ENCODE results near the gene RHOH. TPM values are rescaled to one million over a fixed set of nuclear protein-coding genes. Genes with fewer than 3 reads are reported as not detected.

RHOH gene
- total and polyA plus RNA-seq, 10 of the 15 experiments (the other 5 are each of a cell fraction or from before 2014, with no cell fraction given) = 46.5 to 120 (median 57.9) TPM

- TF ChIP-seq CTCF (IDR thresholded peaks at IDR 0.05 in 2 of 3, conservative IDR thresholded peaks at IDR 0.05 in 1 of 3; ENCODE audit: control insufficient read depth in 2 of 3, extremely low read depth in 1 of 3, insufficient read depth in 1 of 3, low read depth in 3 of 3, low read length in 3 of 3) (no peak), E2F8 (IDR thresholded peaks at IDR 0.05; ENCODE audit: low read depth, partially characterized antibody) (no peak), ZBTB4 (CRISPR knock-in tag; IDR thresholded peaks at IDR 0.05) (no peak), TAF1 (IDR thresholded peaks at IDR 0.05; ENCODE audit: borderline replicate concordance, low read depth, low read length) (no peak), IKZF2 (IDR thresholded peaks at IDR 0.05) (peak; percentile 94 to 97), JUND (IDR thresholded peaks at IDR 0.05; ENCODE audit: low read depth, low read length) (peak; percentile 28; the same call in 1 of the 2 replicates), JUNB (IDR thresholded peaks at IDR 0.05) (peak; percentile 89), IRF3 (IDR thresholded peaks at IDR 0.05) (no peak), SIX5 (IDR thresholded peaks at IDR 0.05; ENCODE audit: low read depth, low read length, severe bottlenecking) (no peak), ZNF207 (IDR thresholded peaks at IDR 0.05; ENCODE audit: borderline replicate concordance) (no peak), ASH2L (IDR thresholded peaks at IDR 0.05; ENCODE audit: borderline replicate concordance, low read depth) (no peak), CEBPZ (IDR thresholded peaks at IDR 0.05; ENCODE audit: low read depth, low read length) (no peak), SIN3A (IDR thresholded peaks at IDR 0.05; ENCODE audit: low read depth, low read length) (no peak)
Observed at GRCh38 chr4:40185830-40186664, 10.8 kb upstream of the RHOH start (continued).

Data from GM12878 (cell line).